ENCODE results near the gene RGS6. TPM values are rescaled to one million over a fixed set of nuclear protein-coding genes. Genes with fewer than 3 reads are reported as not detected.

Gene RGS6
- total RNA-seq, 1 donor from 2014 or later, result 0.34 TPM

DNA sequence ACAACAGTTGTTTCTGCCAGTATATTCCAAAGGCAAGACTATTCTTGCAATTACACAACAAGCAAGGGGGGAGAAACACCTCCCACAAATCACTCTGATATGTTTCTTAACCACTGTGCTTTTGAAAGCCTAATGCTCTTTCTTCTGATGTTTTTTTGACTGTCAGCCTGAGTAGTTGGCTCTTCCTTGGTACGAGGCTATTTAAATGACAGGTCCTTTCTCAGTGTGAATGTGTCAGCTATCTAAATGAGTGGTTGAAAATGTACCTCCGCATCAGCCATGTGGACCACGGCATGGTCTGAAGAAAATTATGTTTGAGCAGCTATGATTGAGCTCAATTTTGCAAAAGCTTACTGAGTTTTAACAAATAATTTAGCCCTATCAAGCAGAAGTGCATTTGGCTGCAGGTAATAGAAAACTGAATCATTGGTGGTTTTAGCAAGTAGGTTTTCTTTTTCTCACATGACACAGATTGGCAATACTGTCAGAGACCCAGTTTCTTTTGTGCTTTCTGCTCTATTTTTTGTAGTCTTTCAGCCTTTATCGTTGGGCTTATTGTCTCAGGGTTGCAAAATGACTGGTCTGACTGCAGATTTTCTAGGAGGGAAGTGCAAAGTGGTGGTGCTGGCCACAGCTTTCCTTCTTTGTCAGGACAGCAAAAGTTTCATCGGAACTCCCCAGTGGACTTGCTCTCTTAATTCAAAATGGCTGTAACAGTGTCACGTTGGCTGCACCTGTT lies 162.8 kb downstream of the RGS6 start:
- Histone ChIP-seq H3K27me3 (ENCODE audit: insufficient read depth, low read length) (no peaks in the 10 kb centered on the region), H3K9ac (ENCODE audit: low read length) (no peak overlapping the region), H3K79me2 (ENCODE audit: insufficient read depth, low read length) (no peaks in the 10 kb centered on the region), H3K4me1 (ENCODE audit: insufficient read depth, low read length) (no peaks in the 10 kb centered on the region), H4K20me1 (ENCODE audit: insufficient read depth, low read length) (no peaks in the 10 kb centered on the region), H3K4me2 (ENCODE audit: low read length) (no peak overlapping the region), H3K9me3 (ENCODE audit: insufficient read depth, low read depth, low read length) (no peaks in the 10 kb centered on the region), H2AFZ (ENCODE audit: low read depth, low read length) (no peak overlapping the region), H3K27ac (ENCODE audit: low read depth, low read length) (no peak overlapping the region), H3K4me3 (ENCODE audit: insufficient read depth, low read depth, low read length) (no peak overlapping the region), H3K36me3 (ENCODE audit: insufficient read depth, low read length) (no peaks in the 10 kb centered on the region)
- Mint-ChIP-seq H3K27ac (ENCODE audit: unreplicated experiment) (no peak overlapping the region), H3K4me3 (ENCODE audit: unreplicated experiment) (no peak overlapping the region), H3K27me3 (ENCODE audit: low read depth, unreplicated experiment) (peaks cover 8% of the 10 kb centered on the region), H3K9me3 (ENCODE audit: unreplicated experiment) (no peaks in the 10 kb centered on the region), H3K36me3 (ENCODE audit: low read depth, unreplicated experiment) (no peaks in the 10 kb centered on the region), H3K4me1 (ENCODE audit: low read depth, unreplicated experiment) (no peaks in the 10 kb centered on the region)
- FAIRE-seq, result no peak
- DNase-seq (ENCODE audit: low read depth), result no peak
- TF ChIP-seq, protein P1, sequence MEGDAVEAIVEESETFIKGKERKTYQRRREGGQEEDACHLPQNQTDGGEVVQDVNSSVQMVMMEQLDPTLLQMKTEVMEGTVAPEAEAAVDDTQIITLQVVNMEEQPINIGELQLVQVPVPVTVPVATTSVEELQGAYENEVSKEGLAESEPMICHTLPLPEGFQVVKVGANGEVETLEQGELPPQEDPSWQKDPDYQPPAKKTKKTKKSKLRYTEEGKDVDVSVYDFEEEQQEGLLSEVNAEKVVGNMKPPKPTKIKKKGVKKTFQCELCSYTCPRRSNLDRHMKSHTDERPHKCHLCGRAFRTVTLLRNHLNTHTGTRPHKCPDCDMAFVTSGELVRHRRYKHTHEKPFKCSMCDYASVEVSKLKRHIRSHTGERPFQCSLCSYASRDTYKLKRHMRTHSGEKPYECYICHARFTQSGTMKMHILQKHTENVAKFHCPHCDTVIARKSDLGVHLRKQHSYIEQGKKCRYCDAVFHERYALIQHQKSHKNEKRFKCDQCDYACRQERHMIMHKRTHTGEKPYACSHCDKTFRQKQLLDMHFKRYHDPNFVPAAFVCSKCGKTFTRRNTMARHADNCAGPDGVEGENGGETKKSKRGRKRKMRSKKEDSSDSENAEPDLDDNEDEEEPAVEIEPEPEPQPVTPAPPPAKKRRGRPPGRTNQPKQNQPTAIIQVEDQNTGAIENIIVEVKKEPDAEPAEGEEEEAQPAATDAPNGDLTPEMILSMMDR (IDR thresholded peaks at IDR 0.05; ENCODE audit: insufficient read depth, low read depth, low read length), result no peak
- TF ChIP-seq EZH2 (IDR thresholded peaks at IDR 0.05; ENCODE audit: insufficient read depth, low read length), result no peak

DNA sequence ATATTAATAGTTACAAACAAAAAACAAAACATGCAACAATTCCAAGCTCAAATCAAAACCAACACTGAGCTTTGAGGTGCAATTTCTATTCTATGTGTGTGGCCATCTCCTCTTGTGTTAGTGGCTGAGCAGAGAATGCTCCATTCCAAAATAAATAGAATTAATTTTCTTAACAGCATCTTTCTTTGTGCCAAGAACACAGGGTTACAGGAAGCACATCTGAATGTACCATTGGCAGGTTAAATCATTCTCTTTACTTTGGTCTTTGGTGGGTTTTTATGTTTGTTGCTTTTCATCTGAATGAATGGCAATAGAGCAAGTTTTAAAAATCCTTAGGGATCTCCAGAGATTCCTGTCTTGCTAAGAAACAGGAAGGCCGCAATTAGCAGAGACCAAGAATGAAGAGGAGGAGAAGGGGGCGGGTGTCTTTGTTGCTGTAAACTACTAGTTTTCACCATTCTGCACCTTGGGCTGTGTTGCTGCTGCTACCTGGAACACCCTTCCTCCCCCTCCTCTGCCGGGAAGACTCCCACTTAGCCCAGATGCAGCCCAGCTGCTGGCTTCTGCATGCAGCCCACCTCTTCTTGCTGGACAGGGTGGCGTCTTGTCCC lies 165.0 kb downstream of the RGS6 start:
- no peak overlapping the region for H3K4me3 Mint-ChIP-seq (ENCODE audit: unreplicated experiment)
- H3K9me3 Mint-ChIP-seq (ENCODE audit: unreplicated experiment), result no peaks in the 10 kb centered on the region
- Histone ChIP-seq H3K79me2 (ENCODE audit: insufficient read depth, low read length) (no peaks in the 10 kb centered on the region), H3K4me3 (ENCODE audit: insufficient read depth, low read depth, low read length) (no peak overlapping the region), H3K4me1 (ENCODE audit: insufficient read depth, low read length) (no peaks in the 10 kb centered on the region), H3K27me3 (ENCODE audit: insufficient read depth, low read length) (no peaks in the 10 kb centered on the region), H3K36me3 (ENCODE audit: insufficient read depth, low read length) (no peaks in the 10 kb centered on the region), H3K9me3 (ENCODE audit: insufficient read depth, low read depth, low read length) (no peaks in the 10 kb centered on the region), H3K9ac (ENCODE audit: low read length) (no peak overlapping the region), H3K27ac (ENCODE audit: low read depth, low read length) (no peak overlapping the region), H3K4me2 (ENCODE audit: low read length) (no peak overlapping the region), H2AFZ (ENCODE audit: low read depth, low read length) (no peak overlapping the region), H4K20me1 (ENCODE audit: insufficient read depth, low read length) (no peaks in the 10 kb centered on the region)
- DNase-seq (ENCODE audit: low read depth) (no peak), FAIRE-seq (no peak)
- no peak overlapping the region for H3K27ac Mint-ChIP-seq (ENCODE audit: unreplicated experiment)
- no peak for TF ChIP-seq EZH2 (IDR thresholded peaks at IDR 0.05; ENCODE audit: insufficient read depth, low read length)
- TF ChIP-seq, protein P1 (IDR thresholded peaks at IDR 0.05; ENCODE audit: insufficient read depth, low read depth, low read length), result no peak
- no peaks in the 10 kb centered on the region for H3K4me1 Mint-ChIP-seq (ENCODE audit: low read depth, unreplicated experiment)
- H3K36me3 Mint-ChIP-seq (ENCODE audit: low read depth, unreplicated experiment), result no peaks in the 10 kb centered on the region
- peaks cover 12% of the 10 kb centered on the region for H3K27me3 Mint-ChIP-seq (ENCODE audit: low read depth, unreplicated experiment)

DNA sequence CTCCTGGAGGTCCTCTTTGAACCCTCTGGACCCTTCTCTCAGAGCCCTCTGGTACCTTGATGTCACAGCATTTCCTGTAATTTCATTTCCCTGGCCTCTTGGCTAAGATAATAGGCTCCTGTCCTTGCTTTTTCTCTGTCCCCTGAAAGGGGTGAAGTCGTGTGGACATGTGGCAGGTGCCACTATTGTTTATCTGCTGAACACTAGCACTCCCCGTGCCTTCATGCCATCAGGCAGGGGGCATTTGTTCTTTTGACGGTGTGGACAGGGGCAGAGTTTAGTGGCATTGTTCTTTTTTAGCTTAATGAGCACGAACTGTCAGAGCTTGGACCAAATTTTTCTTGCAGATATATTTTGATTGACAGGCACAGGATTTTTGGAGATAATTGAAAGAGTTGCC lies 166.0 kb downstream of the RGS6 start:
- no peaks in the 10 kb centered on the region for H3K9me3 ChIP-seq (ENCODE audit: insufficient read depth, low read depth, low read length)
- no peak overlapping the region for H3K27ac ChIP-seq (ENCODE audit: low read depth, low read length)
- H3K4me3 ChIP-seq (ENCODE audit: insufficient read depth, low read depth, low read length), result no peak overlapping the region
- no peak overlapping the region for H2AFZ ChIP-seq (ENCODE audit: low read depth, low read length)
- Mint-ChIP-seq H3K27ac (ENCODE audit: unreplicated experiment) (no peak overlapping the region), H3K27me3 (ENCODE audit: low read depth, unreplicated experiment) (peaks cover 12% of the 10 kb centered on the region), H3K4me1 (ENCODE audit: low read depth, unreplicated experiment) (no peaks in the 10 kb centered on the region), H3K4me3 (ENCODE audit: unreplicated experiment) (no peak overlapping the region), H3K9me3 (ENCODE audit: unreplicated experiment) (no peaks in the 10 kb centered on the region), H3K36me3 (ENCODE audit: low read depth, unreplicated experiment) (no peaks in the 10 kb centered on the region)
- H3K4me2 ChIP-seq (ENCODE audit: low read length), result no peak overlapping the region
- no peaks in the 10 kb centered on the region for H3K27me3 ChIP-seq (ENCODE audit: insufficient read depth, low read length)
- DNase-seq (ENCODE audit: low read depth), result no peak
- FAIRE-seq, result no peak
- TF ChIP-seq EZH2 (IDR thresholded peaks at IDR 0.05; ENCODE audit: insufficient read depth, low read length), result no peak
- TF ChIP-seq, protein P1 (IDR thresholded peaks at IDR 0.05; ENCODE audit: insufficient read depth, low read depth, low read length), result no peak
- H4K20me1 ChIP-seq (ENCODE audit: insufficient read depth, low read length), result no peaks in the 10 kb centered on the region
- H3K4me1 ChIP-seq (ENCODE audit: insufficient read depth, low read length), result no peaks in the 10 kb centered on the region
- no peak overlapping the region for H3K9ac ChIP-seq (ENCODE audit: low read length)
- H3K36me3 ChIP-seq (ENCODE audit: insufficient read depth, low read length), result no peaks in the 10 kb centered on the region
- H3K79me2 ChIP-seq (ENCODE audit: insufficient read depth, low read length), result no peaks in the 10 kb centered on the region

Data from astrocyte (in vitro differentiated cells and primary cell).